SK-MEL-5 (cell line): ENCODE data around the gene NUFIP2. TPM values are rescaled to one million over a fixed set of nuclear protein-coding genes. Genes with fewer than 3 reads are reported as not detected.
"Not testable (repeated sequence)": the region's sequence is repeated elsewhere in the genome, so short reads cannot be mapped to it uniquely, and the experiment has no call there.

Source experiments
- DNase-seq: peaks from one replicate; pipeline ENCODE4 v3.0.0-alpha.2; 2016; ENCODE audit warnings: low read depth, low spot score
- in situ Hi-C: cut with HindIII; loops from 2 replicates; pipeline ENCODE4 v1.10.0; 2016; ENCODE audit warnings: low sequenced_read_pairs, high pct_unique_total_duplicates, low pct_unique_long_range_greater_than_20kb
- total RNA-seq: library from RNA; depleted of rRNA; stranded (reverse); fragments of >200 nt; shearing (Covaris generic); gene quantifications from 2 replicates; pipeline ENCODE4 v1.2.3, GENCODE V29; 2014

NUFIP2 gene
- total RNA-seq, 1 experiment from 2014 or later: 48.0 TPM

DNA sequence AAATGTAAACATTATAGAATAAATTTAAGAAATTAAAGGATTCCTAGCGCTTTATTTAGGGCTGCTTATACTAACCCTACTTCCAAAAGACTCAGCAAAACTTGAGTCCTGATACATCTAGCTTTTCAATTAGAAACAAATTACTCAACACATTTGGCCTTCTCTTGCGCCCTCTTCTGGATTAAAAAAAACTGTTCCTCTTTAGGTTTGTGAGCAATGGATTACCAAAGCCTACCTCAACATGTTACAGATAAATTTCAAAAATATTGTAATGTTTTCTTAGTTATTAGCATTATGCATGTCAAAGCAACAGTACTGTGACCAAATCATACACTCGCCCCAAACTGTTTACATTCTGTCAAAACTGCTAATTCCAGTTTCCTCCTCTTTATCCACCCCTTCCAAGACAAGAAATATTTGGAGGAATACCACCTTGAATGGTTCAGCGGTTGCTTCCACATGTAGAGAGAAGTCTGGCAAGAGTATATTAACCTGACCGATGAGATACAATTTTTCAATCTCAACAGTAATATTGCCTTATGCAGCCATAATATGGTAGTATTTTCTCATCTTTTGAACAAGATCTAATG, 2.7 kb downstream of the NUFIP2 start:
- in situ Hi-C loops: no loop called here
- peak; percentile 84 for DNase-seq

DNA sequence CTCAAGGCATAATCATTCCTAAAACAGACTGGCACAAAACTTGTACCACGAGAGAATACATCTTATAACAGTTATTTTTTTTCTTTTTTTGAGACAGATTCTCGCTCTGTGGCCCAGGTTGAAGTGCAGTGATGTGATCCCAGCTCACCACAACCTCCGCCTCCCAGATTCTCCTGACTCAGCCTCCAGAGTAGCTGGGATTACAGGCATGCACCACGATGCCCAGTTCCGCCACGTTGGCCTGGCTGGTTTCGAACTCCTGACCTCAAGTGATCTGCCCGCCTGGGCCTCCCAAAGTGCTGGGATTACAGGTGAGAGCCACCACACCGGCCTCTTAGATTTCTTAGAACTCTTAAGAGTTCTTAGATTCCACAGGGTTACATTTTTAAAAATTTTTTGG, 4.1 kb downstream of the NUFIP2 start:
- in situ Hi-C loops: no loop called here
- DNase-seq: no peak

DNA sequence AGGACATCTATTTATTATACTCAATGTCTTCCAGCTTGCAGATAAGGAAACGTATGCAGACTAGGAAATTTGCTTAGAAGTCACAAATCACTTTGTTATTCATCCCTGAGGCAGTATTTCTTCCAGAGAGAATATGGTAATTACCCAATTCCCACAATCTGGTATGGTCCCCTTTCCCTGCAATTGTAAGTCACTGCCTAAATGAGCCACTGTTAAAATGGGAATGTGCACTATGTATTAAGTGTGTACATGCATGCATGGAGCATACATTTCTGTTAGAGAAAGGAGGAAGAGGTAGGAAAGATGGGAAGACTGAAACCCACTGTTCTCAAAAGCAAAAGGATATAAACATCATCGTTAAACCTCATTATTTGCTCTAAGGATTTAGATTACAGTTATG, 10.0 kb downstream of the NUFIP2 start:
- in situ Hi-C loops: no loop called here
- DNase-seq: no peak

DNA sequence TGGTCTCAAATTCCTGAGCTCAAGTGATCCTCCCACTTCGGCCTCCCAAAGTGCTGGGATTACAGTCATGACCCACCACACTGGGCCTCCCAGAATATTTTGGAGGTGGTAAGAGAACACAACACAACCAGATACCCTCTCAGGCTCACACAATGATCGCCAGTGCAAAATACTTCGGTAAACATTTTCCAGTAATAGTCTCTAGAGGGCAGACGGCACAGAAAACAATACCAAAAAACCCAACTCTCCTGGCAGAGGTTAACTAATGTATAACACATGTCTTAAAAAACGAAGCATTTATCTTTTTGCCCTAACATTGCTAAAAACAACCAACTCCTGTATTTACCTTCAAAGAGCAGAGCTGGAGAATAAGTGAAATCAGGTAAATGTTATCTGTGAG, 10.5 kb downstream of the NUFIP2 start:
- in situ Hi-C loops: no loop called here
- peak; percentile 19 for DNase-seq

DNA sequence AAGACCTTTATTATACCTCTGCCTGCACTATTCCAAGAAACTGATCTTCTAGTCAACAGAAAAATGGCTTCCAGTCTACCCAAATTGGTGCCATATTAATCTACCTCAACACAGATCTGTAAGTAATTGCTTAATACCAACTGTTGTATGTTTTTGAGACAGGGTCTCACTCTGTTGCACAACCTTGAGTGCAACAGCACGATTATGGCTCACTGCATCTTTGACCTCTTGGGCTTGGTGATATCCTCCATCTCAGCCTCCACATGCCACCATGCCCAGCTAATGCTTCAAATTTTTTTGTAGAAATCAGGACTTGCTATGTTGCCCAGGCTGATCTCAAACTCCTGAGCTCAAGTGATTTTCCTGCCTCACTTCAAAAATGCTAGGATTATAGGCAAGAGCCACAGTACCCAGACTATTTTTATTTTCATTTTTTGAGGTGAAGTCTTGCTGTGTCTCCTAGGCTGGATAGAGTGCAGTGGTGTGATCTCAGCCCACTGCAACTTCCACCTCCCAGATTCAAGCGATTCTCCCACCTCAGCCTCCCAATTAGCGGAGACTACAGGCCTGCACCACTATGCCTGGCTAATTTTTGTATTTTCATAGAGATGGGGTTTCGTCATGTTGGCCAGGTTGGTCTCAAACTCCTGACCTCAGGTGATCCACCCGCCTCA, 14.4 kb downstream of the NUFIP2 start:
- DNase-seq: no peak
- in situ Hi-C loops: no loop called here

DNA sequence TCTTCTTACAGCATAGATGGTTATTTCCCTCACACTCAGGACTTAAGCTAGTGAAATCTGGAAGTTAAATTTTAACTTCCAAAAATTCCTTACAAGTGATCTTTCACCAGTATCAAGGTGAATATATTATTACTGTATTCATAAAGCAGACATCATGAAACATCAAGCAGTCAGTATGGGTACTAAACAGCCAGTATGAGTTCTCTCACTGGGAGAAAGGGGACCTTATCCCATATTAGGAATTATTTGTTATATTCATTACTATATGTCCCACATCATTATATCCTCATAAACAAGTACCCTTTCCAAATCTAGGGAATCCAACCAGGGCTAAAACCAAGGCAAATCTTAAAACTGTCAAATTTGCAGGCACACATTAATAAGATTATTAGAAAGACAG, 15.3 kb downstream of the NUFIP2 start:
- in situ Hi-C loops: no loop called here
- DNase-seq: no peak

DNA sequence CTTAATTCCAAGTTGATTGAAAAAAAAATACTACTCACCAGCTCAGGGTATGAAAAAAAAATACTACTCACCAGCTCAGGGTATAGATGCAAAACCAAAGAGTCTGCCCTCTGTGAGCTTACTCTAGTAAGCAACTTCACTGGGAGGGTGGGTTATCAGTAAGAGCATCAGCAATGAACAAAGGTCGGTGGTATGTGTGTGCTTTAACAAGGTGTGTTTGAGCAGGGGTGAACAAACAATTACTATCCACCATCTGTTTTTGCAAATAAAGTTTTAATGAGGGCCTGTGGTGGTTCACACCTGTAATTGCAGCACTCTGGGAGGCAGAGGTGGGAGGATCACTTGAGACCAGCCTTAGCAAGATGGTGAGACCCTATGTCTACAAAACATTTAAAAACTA, 20.0 kb downstream of the NUFIP2 start:
- in situ Hi-C loops: no loop called here
- no peak for DNase-seq

DNA sequence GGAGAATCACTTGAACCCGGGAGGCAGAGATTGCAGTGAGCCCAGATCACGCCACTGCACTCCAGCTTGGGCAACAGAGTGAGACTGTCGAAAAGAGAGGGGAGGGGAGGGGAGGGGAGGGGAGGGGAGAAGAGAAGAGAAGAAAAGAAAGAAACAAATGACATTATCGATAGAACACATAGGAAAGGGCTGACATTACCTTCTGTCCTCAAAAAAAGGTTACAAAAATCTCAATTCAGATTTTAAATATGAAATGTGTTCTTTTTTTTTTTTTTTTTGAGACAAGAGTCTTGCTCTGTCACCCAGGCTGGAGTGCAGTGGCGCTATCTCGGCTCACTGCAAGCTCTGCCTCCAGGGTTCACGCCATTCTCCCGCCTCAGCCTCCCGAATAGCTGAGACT, 22.0 kb downstream of the NUFIP2 start:
- in situ Hi-C loops: not testable (repeated sequence)

DNA sequence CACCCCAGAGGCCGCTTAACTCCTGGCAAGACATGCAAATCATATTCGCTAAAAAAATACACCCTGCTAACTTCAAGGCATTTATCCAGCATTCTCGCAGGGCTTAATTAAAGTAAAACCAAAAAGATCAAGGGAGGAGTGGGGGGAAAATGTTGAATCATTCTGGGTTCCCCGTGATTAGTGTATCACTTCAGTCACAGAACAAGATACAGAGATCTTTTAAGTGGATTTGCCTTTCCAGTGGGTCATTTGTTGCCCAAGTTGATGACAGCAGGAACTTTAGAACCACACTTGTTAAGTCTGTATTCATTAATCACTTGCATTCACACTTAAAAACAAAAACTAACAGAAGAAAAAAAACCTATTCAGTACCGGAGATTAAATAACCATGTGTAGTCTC, 30.0 kb downstream of the NUFIP2 start:
- no peak for DNase-seq
- in situ Hi-C loops: no loop called here

More for the DNA sequence above, 22.0 kb downstream of the NUFIP2 start:
- DNase-seq: not testable (repeated sequence)

DNA sequence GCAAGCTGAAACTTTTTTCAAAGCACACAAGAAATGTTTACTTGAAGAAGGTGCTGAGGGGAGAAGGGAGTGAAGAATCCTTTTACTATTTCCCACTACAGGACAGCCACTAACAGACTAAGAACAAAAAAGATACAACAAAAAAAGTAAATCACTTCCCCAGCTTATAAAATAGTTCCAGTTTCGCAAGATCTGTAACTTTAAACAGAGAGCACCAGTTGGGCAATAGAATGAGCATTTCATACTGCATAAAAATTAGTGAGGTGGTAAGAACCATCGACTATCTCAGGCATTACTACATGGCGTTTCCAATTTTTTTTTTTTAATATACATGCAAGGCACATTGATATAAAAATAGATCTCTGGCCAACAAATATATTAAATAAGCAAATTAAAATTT, 36.2 kb downstream of the NUFIP2 start:
- DNase-seq: no peak
- in situ Hi-C loops: no loop called here

DNA sequence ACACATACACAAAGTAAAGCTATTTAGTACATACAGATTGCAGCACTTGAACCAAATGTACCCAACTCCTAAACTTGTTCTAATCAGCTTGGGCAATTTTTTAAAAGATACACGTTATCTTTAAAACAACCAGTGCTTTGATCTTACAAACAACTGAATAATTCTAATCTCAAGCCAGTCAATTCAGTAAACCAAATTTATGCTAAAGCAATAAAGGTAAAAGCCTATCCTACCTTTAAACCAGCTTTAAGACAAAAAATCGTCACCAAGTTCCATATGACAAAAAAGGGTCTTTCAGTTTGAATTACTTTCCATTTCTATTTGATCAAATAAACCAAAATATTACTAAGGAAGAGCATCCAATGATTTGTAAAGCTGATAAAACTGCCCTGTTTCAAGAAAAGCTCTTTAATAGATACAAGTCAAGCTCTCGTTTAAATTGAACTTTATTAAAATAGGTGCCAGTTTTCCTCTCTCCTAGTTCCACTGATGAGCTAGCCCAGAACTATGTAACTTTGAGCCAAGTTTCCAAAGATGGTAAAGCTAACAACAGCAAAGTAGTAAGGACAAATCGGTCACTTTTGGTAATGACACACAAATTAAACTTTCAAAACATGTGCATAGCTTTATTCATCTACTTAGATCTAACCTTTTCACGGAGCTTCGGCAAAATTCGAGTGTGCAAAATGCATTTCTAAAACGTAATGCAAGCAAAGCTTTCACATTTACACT, 37.0 kb downstream of the NUFIP2 start:
- DNase-seq: no peak
- in situ Hi-C loops: no loop called here

DNA sequence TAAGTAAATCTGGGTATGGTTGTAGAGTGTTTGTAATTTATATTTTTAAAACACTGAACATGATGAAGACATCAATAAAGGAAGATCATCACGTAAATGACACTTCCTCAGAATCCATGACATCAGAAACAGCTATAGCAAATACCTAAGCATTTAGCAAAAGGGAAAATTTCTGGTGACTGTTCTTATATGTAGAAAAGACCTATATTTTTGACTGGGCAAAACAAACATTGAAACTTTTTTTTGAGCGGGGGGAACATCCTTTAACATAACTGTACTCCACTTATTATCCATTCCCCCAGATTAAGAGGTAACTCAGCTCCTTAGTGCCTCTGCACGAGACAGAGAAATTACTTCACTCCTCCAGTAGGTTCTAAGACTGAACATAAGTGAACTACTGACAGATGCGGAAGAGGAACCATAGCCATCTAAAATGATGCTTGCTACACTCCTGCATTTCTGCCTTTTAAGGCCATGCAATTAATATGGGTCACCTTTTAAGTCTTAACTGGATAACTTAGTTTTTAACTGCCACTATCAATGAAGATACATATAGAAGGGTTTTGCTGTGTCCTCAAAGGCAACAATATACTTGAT, 37.9 kb downstream of the NUFIP2 start:
- in situ Hi-C loops: no loop called here

DNA sequence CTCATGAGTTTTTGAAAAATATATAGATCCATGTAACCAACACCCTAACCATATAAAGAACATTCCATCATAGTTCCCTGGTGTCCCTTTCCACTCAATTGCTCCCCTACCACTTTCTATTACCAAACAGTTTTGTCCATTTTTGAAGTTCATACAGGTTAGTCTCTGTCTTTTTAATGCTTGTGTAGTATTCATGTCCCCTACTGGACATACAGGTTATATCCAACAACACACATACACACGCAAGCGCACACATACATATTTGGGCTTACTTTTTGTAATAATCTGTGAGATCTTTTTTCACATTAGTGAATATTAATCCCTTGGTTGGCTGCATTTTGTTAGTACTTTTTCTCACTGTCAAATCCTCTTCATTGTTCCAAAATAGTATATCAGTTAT, 40.9 kb downstream of the NUFIP2 start:
- no peak for DNase-seq
- in situ Hi-C loops: no loop called here

More for the DNA sequence above, 37.9 kb downstream of the NUFIP2 start:
- no peak for DNase-seq

DNA sequence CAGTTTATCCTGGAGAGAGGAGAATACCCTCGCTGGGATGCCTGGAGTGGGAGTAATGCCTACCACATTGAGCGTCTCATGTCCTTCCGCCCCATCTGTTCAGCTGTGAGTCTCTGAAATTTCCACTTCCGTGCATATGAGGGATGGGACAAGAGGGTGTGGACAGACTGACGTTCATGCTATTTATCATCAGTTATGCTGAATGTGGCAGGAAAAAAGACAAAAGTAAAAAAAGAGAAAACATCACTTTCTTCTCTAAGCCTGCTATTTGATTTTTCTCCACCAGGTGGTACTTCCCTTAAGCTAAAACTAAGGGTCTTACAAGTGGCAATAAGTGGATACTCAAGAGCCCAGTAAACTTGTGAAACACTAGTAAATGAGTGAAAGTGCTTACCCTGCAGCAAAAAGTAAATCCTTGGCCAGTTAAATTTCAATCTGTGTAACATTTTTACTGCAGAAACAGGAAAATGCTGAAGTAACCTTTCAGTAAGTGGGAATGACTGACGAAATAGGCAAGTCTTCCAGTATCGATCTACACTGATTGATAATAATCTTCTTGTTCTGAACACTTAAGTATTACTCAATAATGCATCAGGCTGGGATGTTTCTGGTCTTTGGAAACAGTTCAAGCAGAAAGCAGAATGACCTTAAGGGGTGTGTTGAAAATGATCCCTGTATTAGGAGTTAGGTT, 41.7 kb downstream of the NUFIP2 start:
- DNase-seq: peak; percentile 51
- in situ Hi-C loops: no loop called here

DNA sequence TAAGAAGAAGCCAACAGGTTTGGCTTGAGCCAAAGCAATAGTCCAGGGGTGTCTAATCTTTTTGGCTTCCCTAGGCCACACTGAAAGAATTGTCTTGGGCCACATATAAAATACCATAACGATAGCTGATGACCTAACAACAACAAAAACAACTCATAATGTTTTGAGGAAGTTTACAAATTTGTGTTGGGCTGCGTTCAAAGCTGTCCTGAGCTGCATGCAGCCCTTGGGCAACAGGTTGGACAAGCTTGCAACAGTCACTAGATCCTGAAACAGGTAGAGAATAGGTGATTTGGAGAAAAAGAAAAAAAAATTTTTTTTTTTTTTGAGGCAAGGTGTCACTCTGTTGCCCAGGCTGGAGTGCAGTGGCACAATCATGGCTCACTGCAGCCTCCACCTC, 42.8 kb downstream of the NUFIP2 start:
- in situ Hi-C loops: no loop called here

DNA sequence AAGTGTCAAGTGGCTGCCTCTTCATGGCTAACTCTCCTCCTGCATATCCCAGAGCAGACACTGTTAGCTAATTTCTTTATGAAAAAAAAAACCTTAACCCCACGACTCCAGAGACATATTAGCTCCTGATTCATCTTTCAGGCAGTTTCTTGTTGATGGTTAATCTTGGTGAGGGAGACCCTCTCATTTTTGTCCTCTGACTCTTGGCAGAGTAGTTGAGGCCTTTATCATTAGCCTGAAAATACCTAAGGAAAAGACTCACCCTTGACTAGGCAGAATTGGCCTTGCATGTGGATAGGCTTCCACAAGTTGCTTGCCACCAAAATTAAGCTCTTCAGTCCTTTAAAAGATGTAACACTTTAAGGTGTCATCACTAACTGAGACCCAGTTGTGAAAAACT, 43.3 kb downstream of the NUFIP2 start:
- in situ Hi-C loops: no loop called here
- DNase-seq: no peak

More for the DNA sequence above, 42.8 kb downstream of the NUFIP2 start:
- DNase-seq: no peak

DNA sequence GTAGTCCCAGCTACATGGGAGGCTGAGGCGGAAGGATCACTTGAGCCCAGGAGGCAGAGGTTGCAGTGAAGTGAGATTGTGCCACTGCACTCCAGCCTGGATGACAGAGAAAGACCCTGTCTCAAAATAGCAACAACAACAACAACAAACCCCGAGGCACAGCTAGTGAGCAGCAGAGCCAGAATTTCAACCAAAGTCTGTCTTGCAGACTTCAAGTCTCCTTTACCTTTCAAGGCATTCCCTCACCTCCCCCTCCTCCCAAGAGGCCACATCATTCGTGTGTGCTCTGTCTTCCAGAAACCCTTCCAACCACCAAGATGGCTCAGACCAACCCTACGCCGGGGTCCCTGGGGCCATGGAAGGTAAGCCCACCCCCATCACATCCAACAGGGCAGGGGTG, 45.1 kb downstream of the NUFIP2 start:
- in situ Hi-C loops: no loop called here
- no peak for DNase-seq

DNA sequence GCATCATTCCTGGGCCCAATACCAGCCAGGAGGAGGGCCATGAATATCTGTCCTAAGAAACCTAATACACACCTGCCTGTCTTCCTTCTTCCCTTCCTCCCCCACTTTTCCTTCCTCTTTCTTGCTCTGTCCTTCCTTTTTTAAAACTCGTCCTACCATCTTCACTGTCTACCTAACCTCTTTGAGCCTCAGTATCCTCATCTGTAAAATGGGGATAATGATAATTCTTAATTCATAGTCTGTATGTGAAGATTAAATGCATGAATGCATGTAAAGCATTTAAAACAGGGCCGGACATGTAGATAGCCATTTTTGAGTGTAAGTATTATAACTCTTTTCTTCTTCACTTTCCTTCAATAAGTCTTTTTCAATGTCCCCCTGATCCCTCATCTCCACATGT, 46.7 kb downstream of the NUFIP2 start:
- DNase-seq: no peak
- in situ Hi-C loops: no loop called here
